ENCODE data around the gene USP40. TPM values are rescaled to one million over a fixed set of nuclear protein-coding genes. Genes with fewer than 3 reads are reported as not detected.
"Not testable (repeated sequence)": the region's sequence is repeated elsewhere in the genome, so short reads cannot be mapped to it uniquely, and the experiment has no call there.

Gene USP40, protein sequence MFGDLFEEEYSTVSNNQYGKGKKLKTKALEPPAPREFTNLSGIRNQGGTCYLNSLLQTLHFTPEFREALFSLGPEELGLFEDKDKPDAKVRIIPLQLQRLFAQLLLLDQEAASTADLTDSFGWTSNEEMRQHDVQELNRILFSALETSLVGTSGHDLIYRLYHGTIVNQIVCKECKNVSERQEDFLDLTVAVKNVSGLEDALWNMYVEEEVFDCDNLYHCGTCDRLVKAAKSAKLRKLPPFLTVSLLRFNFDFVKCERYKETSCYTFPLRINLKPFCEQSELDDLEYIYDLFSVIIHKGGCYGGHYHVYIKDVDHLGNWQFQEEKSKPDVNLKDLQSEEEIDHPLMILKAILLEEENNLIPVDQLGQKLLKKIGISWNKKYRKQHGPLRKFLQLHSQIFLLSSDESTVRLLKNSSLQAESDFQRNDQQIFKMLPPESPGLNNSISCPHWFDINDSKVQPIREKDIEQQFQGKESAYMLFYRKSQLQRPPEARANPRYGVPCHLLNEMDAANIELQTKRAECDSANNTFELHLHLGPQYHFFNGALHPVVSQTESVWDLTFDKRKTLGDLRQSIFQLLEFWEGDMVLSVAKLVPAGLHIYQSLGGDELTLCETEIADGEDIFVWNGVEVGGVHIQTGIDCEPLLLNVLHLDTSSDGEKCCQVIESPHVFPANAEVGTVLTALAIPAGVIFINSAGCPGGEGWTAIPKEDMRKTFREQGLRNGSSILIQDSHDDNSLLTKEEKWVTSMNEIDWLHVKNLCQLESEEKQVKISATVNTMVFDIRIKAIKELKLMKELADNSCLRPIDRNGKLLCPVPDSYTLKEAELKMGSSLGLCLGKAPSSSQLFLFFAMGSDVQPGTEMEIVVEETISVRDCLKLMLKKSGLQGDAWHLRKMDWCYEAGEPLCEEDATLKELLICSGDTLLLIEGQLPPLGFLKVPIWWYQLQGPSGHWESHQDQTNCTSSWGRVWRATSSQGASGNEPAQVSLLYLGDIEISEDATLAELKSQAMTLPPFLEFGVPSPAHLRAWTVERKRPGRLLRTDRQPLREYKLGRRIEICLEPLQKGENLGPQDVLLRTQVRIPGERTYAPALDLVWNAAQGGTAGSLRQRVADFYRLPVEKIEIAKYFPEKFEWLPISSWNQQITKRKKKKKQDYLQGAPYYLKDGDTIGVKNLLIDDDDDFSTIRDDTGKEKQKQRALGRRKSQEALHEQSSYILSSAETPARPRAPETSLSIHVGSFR
- total RNA-seq = 10.3 and 11.0 TPM in 2 replicates

- intact Hi-C loops (cut with micrococcal nuclease) = loop anchor here (1.0 to 10.0 kb wide), 7 partner anchors 144 to 1012 kb away; partner anchors contain the start of genes EIF4E2, GIGYF2, HJURP and TIGD1
Observed at GRCh38 chr2:233566141-233566956, at the start of gene USP40. Gene USP40, minus strand, starts transcription at chr2:233566782. Its CDS starts 1,228 bp downstream, at chr2:233565554.

- intact Hi-C loops (cut with micrococcal nuclease) = no loop called here
Observed at GRCh38 chr2:233611284-233611683, 44.7 kb upstream of the USP40 start.

- intact Hi-C loops (cut with micrococcal nuclease) = no loop called here
Observed at GRCh38 chr2:233605680-233606079, 39.1 kb upstream of the USP40 start.

DNA sequence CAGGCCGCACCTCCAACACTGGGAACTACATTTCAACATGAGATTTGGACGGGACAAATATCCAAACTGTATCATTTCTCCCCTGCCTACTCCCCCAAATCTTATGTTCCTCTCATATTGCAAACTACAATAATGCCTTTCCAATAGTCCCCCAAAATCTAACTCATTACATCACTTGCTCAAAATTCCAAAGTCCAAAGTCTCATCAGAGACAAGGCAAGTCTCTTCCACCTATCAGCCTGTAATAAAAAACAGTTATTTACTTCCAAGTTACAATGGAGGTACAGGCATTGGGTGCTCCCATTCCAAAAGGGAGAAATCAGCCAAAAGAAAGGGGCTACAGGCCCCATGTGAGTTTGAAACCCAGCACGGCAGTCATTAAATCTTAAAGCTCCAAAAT is 38.2 kb upstream of the USP40 start:
- intact Hi-C loops (cut with micrococcal nuclease) = no loop called here

DNA sequence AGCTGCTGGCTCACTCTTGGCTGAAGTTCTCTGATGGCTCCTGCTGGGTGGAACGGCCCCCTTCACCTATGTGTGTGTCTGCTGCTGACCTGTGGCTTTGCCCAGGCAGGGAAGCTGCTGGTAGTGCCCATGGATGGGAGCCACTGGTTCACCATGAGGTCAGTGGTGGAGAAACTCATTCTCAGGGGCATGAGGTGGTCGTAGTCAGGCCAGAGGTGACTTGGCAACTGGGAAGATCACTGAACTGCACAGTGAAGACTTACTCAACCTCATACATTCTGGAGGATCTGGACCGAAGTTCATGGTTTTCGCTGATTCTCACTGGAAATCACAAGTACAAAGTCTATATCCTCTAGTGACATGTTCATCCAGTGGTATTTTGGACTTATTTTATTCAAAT is 36.9 kb upstream of the USP40 start:
- intact Hi-C loops (cut with micrococcal nuclease) = no loop called here

GRCh38 chr2:233602076-233602475 is 35.5 kb upstream of the USP40 start:
- intact Hi-C loops (cut with micrococcal nuclease) = no loop called here

GRCh38 chr2:233600386-233600785 is 33.8 kb upstream of the USP40 start:
- intact Hi-C loops (cut with micrococcal nuclease) = no loop called here

DNA sequence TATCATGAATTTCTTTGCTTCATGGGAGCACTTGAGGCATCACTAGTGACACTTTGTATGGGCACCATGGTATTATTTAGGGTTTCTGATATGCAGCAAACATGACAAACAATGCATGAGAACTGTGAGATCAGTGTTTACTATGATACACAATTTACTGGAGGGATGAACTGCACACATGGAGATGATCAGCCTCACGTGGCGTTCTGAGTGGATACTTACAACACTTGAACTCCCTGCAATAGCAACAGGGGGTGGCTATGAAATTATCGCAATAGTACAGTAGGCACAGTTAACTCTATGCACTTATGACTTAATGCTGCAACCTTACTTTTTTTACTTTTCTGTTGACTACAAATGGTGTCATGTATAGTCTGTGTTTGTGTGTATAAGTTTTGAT is 32.4 kb upstream of the USP40 start:
- intact Hi-C loops (cut with micrococcal nuclease) = no loop called here

DNA sequence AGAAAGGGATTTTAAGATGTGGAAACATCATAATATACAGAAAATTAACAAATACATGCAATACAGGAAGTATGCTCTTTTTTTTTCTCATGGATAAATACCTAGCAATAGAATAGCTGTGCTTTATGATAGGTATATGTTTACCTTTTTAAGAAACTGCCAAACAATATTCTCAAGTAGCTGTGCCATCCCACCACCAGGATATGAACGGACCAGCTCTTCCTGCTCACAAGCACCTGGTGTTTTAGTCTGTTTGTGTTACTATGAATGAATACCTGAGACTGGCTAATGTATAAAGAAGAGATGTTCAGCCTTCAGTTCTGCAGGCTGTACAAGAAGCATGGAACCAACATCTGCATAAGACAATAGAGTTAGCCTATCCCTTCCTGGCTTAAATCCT is 30.9 kb upstream of the USP40 start:
- intact Hi-C loops (cut with micrococcal nuclease) = no loop called here

- intact Hi-C loops (cut with micrococcal nuclease) = no loop called here
Observed at GRCh38 chr2:233593201-233593600, 26.6 kb upstream of the USP40 start.

DNA sequence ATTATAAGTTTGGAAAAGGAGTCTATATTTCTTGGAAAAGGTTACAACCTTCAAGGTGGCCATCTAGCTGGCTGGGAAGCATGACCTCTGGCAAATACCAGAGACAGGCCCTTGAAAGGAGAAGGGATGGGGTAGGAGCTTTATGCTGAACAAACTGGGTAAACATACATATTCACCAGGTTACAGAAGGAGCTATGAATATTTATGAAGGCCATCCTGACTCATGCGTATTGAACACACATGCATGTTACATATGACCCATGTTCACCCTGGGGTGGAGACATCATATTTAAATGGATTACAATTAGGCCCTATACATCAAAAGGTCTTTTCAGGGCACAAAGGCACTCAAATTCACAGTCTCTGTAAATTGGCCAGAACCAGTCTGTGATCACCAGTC is 26.1 kb upstream of the USP40 start:
- intact Hi-C loops (cut with micrococcal nuclease) = not testable (repeated sequence)

DNA sequence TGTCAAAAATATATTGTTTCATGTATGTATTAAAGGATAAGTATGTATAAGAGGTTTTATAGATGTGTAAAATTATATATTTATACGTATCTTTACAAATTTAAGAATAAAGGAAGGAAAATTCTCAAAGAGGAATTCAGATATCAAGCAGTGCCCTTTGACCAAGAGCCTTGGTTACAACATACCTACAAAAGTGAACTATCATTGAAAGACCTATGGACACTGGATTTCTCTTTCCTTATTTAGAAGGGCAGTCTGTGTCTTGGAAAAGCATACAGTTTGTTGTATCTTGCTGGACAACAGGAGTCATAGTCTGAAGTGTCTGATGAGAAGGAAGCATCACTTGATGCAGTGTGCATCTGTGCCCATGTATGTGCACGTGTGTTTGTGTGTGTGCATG is 21.8 kb upstream of the USP40 start:
- intact Hi-C loops (cut with micrococcal nuclease) = no loop called here

DNA sequence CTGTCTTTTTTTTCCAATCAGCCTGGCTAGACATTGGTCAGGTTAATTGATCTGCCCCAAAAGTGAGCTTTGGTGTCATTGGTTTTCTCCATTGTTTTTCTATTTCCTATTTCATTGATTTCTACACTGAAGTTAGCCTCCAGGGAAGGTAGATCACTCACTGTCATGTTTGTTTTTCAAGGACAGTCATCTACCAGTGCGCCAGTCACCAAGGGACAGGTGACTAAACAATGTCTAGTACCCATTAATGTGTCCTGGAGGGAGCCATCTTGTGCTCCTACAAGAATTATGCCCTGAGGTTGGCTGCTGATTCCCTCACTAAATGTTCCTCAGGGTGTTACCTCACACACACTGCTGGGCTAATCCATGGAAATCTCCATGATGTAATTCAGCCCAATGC is 17.6 kb upstream of the USP40 start:
- intact Hi-C loops (cut with micrococcal nuclease) = no loop called here

DNA sequence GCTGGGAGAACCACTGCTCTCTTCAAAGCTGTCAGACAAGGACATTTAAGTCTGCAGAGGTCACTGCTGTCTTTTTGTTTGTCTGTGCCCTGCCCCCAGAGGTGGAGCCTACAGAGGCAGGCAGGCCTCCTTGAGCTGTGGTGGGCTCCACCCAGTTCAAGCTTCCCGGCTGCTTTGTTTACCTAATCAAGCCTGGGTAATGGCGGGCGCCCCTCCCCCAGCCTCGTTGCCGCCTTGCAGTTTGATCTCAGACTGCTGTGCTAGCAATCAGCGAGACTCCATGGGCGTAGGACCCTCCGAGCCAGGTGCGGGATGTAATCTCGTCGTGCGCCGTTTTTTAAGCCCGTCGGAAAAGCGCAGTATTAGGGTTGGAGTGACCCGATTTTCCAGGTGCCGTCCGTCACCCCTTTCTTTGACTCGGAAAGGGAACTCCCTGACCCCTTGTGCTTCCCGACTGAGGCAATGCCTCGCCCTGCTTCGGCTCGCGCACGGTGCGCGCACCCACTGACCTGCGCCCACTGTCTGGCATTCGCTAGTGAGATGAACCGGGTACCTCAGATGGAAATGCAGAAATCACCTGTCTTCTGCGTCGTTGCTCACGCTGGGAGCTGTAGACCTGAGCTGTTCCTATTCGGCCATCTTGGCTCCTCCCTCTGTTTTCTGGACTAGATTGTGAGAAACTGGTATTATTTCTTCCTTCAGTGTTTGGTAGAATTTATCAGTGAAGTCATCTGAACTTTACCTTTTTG is 16.8 kb upstream of the USP40 start:
- intact Hi-C loops (cut with micrococcal nuclease) = not testable (repeated sequence)

- intact Hi-C loops (cut with micrococcal nuclease) = not testable (repeated sequence)
Observed at GRCh38 chr2:233577341-233577740, 10.8 kb upstream of the USP40 start.

DNA sequence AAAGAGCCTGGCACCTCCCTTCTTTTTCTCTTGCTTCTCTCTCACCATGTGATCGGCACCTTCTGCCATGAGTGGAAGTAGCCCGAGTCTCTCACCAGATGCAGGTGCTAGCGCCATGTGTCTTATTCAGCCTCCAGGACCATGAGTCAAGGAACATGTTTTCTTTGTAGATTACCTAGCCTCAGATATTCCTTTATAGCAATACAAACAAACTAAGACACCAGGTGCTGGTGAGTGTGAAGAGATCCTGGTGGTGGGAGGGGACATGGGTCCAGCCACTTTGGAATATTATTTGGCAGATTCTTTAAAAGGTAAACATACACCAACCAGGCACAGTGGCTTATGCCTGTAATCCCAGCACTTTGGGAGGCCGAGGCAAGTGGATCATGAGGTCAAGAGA is 5.9 kb upstream of the USP40 start:
- intact Hi-C loops (cut with micrococcal nuclease) = no loop called here

- intact Hi-C loops (cut with micrococcal nuclease) = no loop called here
Observed at GRCh38 chr2:233571462-233571861, 4.9 kb upstream of the USP40 start.

GRCh38 chr2:233571001-233571400 is 4.4 kb upstream of the USP40 start:
- intact Hi-C loops (cut with micrococcal nuclease) = no loop called here

- intact Hi-C loops (cut with micrococcal nuclease) = loop anchor here (1.0 to 10.0 kb wide), 7 partner anchors 143 to 1011 kb away; partner anchors contain the start of genes EIF4E2, GIGYF2, HJURP and TIGD1
Observed at GRCh38 chr2:233565685-233566140, 869 bp downstream of the USP40 start.

Data from T-helper 1 cell treated with Interleukin-12 subunit alpha and Interleukin-12 subunit beta and Interleukin-4 antibody, amounts not matched to agents 30 ng/mL and 1 ng/mL, for 36 hours (primary cell).